DMS114 treated with DMSO at 0.1 percent for 48 hours (cell line): ENCODE measurements around the gene METTL21A.

Experiments used
- DNase-seq: peaks from one replicate; lab custom pipeline; 2025; ENCODE audit not compliant: unreplicated experiment; lab: John Stamatoyannopoulos, UW

METTL21A gene

GRCh38 chr2:207624185-207625013 lies 795 bp downstream of the METTL21A start:
- DNase-seq: no peak

- no peak for DNase-seq
These were observed 3.6 kb downstream of the METTL21A start for GRCh38 chr2:207621501-207622039.

GRCh38 chr2:207619764-207620203 lies 5.4 kb downstream of the METTL21A start:
- no peak for DNase-seq

- DNase-seq: no peak
These were observed 8.1 kb downstream of the METTL21A start for GRCh38 chr2:207617011-207617671.

- no peak for DNase-seq
These were observed 9.0 kb downstream of the METTL21A start for GRCh38 chr2:207616185-207616584.

GRCh38 chr2:207614824-207615223 lies 10.4 kb downstream of the METTL21A start:
- DNase-seq: no peak

- DNase-seq: no peak
These were observed 12.5 kb downstream of the METTL21A start for GRCh38 chr2:207612714-207613113.

GRCh38 chr2:207606829-207607228 lies 18.4 kb downstream of the METTL21A start:
- no peak for DNase-seq

GRCh38 chr2:207606399-207606798 lies 18.8 kb downstream of the METTL21A start:
- DNase-seq: no peak

- DNase-seq: no peak
These were observed 21.7 kb downstream of the METTL21A start for GRCh38 chr2:207603486-207603885.

- no peak for DNase-seq
These were observed 23.4 kb downstream of the METTL21A start for GRCh38 chr2:207601774-207602173.

- DNase-seq: no peak
These were observed 25.0 kb downstream of the METTL21A start for GRCh38 chr2:207600231-207600630.

GRCh38 chr2:207599636-207600035 lies 25.6 kb downstream of the METTL21A start:
- DNase-seq: no peak

GRCh38 chr2:207594731-207595130 lies 30.5 kb downstream of the METTL21A start:
- DNase-seq: no peak

GRCh38 chr2:207594264-207594663 lies 30.9 kb downstream of the METTL21A start:
- DNase-seq: no peak

GRCh38 chr2:207593277-207593676 lies 31.9 kb downstream of the METTL21A start:
- DNase-seq: no peak

- DNase-seq: no peak
These were observed 36.1 kb downstream of the METTL21A start for GRCh38 chr2:207589143-207589542.

- no peak for DNase-seq
These were observed 37.9 kb downstream of the METTL21A start for GRCh38 chr2:207587305-207587704.

- no peak for DNase-seq
These were observed 40.2 kb downstream of the METTL21A start for GRCh38 chr2:207584952-207585351.

GRCh38 chr2:207571370-207571769 lies 53.8 kb downstream of the METTL21A start:
- no peak for DNase-seq

- no peak for DNase-seq
These were observed 57.5 kb downstream of the METTL21A start for GRCh38 chr2:207567671-207568070.
